ENCODE results near the gene POLR2H.

The POLR2H gene

GRCh38 chr3:184334470-184335158 lies 26.9 kb upstream of the POLR2H start:
- H3F3A ChIP-seq (ENCODE audit: control insufficient read depth, insufficient read depth): peaks cover 57% of the 10 kb centered on the region
- peaks cover 58% of the 10 kb centered on the region for H3K36me3 ChIP-seq (ENCODE audit: control insufficient read depth, low read length)
- H3K9me2 ChIP-seq (replicated peaks; ENCODE audit: control insufficient read depth, low read length): no peaks in the 10 kb centered on the region
- TF ChIP-seq EZH2phosphoT487 (IDR thresholded peaks at IDR 0.05; ENCODE audit: borderline replicate concordance, low read length) (no peak), CTCF (IDR thresholded peaks at IDR 0.05; ENCODE audit: low read depth, low read length, poor library complexity, severe bottlenecking) (no peak)
- H3K27me3 ChIP-seq (ENCODE audit: control insufficient read depth, low read length): peaks cover 3% of the 10 kb centered on the region; the same call in 1 of the 2 replicates
- H4K20me1 ChIP-seq (ENCODE audit: control insufficient read depth, insufficient read depth, low read depth, low read length): peaks cover 14% of the 10 kb centered on the region
- no peaks in the 10 kb centered on the region for H3K9me3 ChIP-seq (ENCODE audit: control insufficient read depth, insufficient read depth, low read length)
- H3K27ac ChIP-seq (ENCODE audit: low read depth, low read length): no peak overlapping the region
- H3K4me3 ChIP-seq (ENCODE audit: low read length): no peak overlapping the region
- H3K79me2 ChIP-seq (ENCODE audit: control insufficient read depth, low read length): no peaks in the 10 kb centered on the region
- H3K4me2 ChIP-seq (ENCODE audit: low read length): no peak overlapping the region
- peaks cover 22% of the 10 kb centered on the region for H3K4me1 ChIP-seq (ENCODE audit: control insufficient read depth, low read length)

- Histone ChIP-seq H3K36me3 (ENCODE audit: control insufficient read depth, low read length) (peaks cover 52% of the 10 kb centered on the region), H4K20me1 (ENCODE audit: control insufficient read depth, insufficient read depth, low read depth, low read length) (peaks cover 14% of the 10 kb centered on the region), H3K27me3 (ENCODE audit: control insufficient read depth, low read length) (peaks cover 3% of the 10 kb centered on the region; the same call in 1 of the 2 replicates), H3K27ac (ENCODE audit: low read depth, low read length) (peak overlapping the region; percentile 24; the same call in 1 of the 2 replicates), H3F3A (ENCODE audit: control insufficient read depth, insufficient read depth) (peaks cover 52% of the 10 kb centered on the region), H3K4me3 (ENCODE audit: low read length) (peak overlapping the region; percentile 72), H3K4me1 (ENCODE audit: control insufficient read depth, low read length) (peaks cover 22% of the 10 kb centered on the region), H3K9me3 (ENCODE audit: control insufficient read depth, insufficient read depth, low read length) (no peaks in the 10 kb centered on the region), H3K79me2 (ENCODE audit: control insufficient read depth, low read length) (no peaks in the 10 kb centered on the region), H3K9me2 (replicated peaks; ENCODE audit: control insufficient read depth, low read length) (no peaks in the 10 kb centered on the region), H3K4me2 (ENCODE audit: low read length) (peak overlapping the region; percentile 79)
- TF ChIP-seq CTCF (IDR thresholded peaks at IDR 0.05; ENCODE audit: low read depth, low read length, poor library complexity, severe bottlenecking) (no peak), EZH2phosphoT487 (IDR thresholded peaks at IDR 0.05; ENCODE audit: borderline replicate concordance, low read length) (no peak)
Measured at GRCh38 chr3:184335291-184335660, 26.2 kb upstream of the POLR2H start.

GRCh38 chr3:184335661-184336546 lies 25.6 kb upstream of the POLR2H start:
- peak overlapping the region; percentile 79 for H3K4me2 ChIP-seq (ENCODE audit: low read length)
- TF ChIP-seq CTCF (IDR thresholded peaks at IDR 0.05; ENCODE audit: low read depth, low read length, poor library complexity, severe bottlenecking): no peak
- TF ChIP-seq EZH2phosphoT487 (IDR thresholded peaks at IDR 0.05; ENCODE audit: borderline replicate concordance, low read length): no peak
- H3K79me2 ChIP-seq (ENCODE audit: control insufficient read depth, low read length): no peaks in the 10 kb centered on the region
- H3K36me3 ChIP-seq (ENCODE audit: control insufficient read depth, low read length): peaks cover 47% of the 10 kb centered on the region
- H3K4me3 ChIP-seq (ENCODE audit: low read length): peak overlapping the region; percentile 72
- peaks cover 14% of the 10 kb centered on the region for H4K20me1 ChIP-seq (ENCODE audit: control insufficient read depth, insufficient read depth, low read depth, low read length)
- peaks cover 3% of the 10 kb centered on the region; the same call in 1 of the 2 replicates for H3K27me3 ChIP-seq (ENCODE audit: control insufficient read depth, low read length)
- no peaks in the 10 kb centered on the region for H3K9me2 ChIP-seq (replicated peaks; ENCODE audit: control insufficient read depth, low read length)
- H3K4me1 ChIP-seq (ENCODE audit: control insufficient read depth, low read length): peaks cover 22% of the 10 kb centered on the region
- H3K27ac ChIP-seq (ENCODE audit: low read depth, low read length): 0 out of 2 replicates have a peak overlapping the region, but pooled peaks have one; percentile 24
- H3K9me3 ChIP-seq (ENCODE audit: control insufficient read depth, insufficient read depth, low read length): no peaks in the 10 kb centered on the region
- peaks cover 50% of the 10 kb centered on the region for H3F3A ChIP-seq (ENCODE audit: control insufficient read depth, insufficient read depth)

All from DOHH2 (cell line).